Tibial nerve (tissue), 4 donors: Measurements from ENCODE around the gene GRB10.

Source experiments
- CTCF ChIP-seq, 5 experiments: fragments of 200-600 bp in 3 of 5; fragments of 450-650 bp in 2 of 5; sonication (generic) in 3 of 5; IDR thresholded peaks; one replicate each; pipeline ENCODE4 v1.5.1; 2016 to 2019; ENCODE audit warnings: antibody characterized with exemption in 5 of 5, mild to moderate bottlenecking in 3 of 5, moderate library complexity in 2 of 5
- EP300 ChIP-seq, 2 donors: sonication (generic); formaldehyde crosslinking; IDR thresholded peaks; one replicate each; pipeline ENCODE4 v1.6.1; 2017; ENCODE audit warnings: antibody characterized with exemption in 2 of 2, mild to moderate bottlenecking in 1 of 2
- POLR2A ChIP-seq, 2 donors: fragments of 450-650 bp; IDR thresholded peaks; one replicate each; pipeline ENCODE4 v1.6.1; 2017; ENCODE audit warnings: antibody characterized with exemption in 2 of 2, mild to moderate bottlenecking in 2 of 2, moderate library complexity in 2 of 2

- no peak for TF ChIP-seq CTCF (IDR thresholded peaks at IDR 0.05)
- TF ChIP-seq EP300 (IDR thresholded peaks at IDR 0.05): no peak
- no peak for TF ChIP-seq POLR2A (IDR thresholded peaks at IDR 0.05)
Measured at GRCh38 chr7:50664461-50664922, 118.2 kb downstream of the GRB10 start.
